IgD-negative memory B cell (primary cell): Measurements from ENCODE around the gene SSH2. TPM values are rescaled to one million over a fixed set of nuclear protein-coding genes. Genes with fewer than 3 reads are reported as not detected.
"Not testable (repeated sequence)": the region's sequence is repeated elsewhere in the genome, so short reads cannot be mapped to it uniquely, and the experiment has no call there.

Source experiments
- H3K27ac Mint-ChIP-seq, 3 donors: one replicate each; pipeline ENCODE4 v1.8.0; 2020 to 2022; ENCODE audit warnings: mild to moderate bottlenecking in 3 of 3, mixed read lengths in 3 of 3, moderate library complexity in 1 of 3
- H3K27me3 Mint-ChIP-seq: one replicate; pipeline ENCODE4 v1.8.0; 2021; ENCODE audit warnings: mixed read lengths
- H3K36me3 Mint-ChIP-seq: one replicate; pipeline ENCODE4 v1.8.0; 2020; ENCODE audit warnings: mild to moderate bottlenecking, mixed read lengths
- H3K4me1 Mint-ChIP-seq, 3 donors: one replicate each; pipeline ENCODE4 v1.8.0; 2020 to 2022; ENCODE audit warnings: mixed read lengths in 3 of 3, mild to moderate bottlenecking in 1 of 3
- H3K4me3 Mint-ChIP-seq, 4 donors: one replicate each; pipeline ENCODE4 v1.8.0; 2020 to 2022; ENCODE audit warnings: mild to moderate bottlenecking in 4 of 4, mixed read lengths in 4 of 4, moderate library complexity in 3 of 4
- H3K9me3 Mint-ChIP-seq, 3 donors: one replicate each; pipeline ENCODE4 v1.8.0; 2020 to 2021; ENCODE audit warnings: mixed read lengths in 3 of 3, mild to moderate bottlenecking in 1 of 3
- polyA plus RNA-seq: library from polyadenylated mRNA; unstranded; fragments of 300-500 nt; fragmentation: Illumina TruSeq; gene quantifications from one replicate; pipeline ENCODE4 v1.2.3, GENCODE V29; 2021

The SSH2 gene, protein sequence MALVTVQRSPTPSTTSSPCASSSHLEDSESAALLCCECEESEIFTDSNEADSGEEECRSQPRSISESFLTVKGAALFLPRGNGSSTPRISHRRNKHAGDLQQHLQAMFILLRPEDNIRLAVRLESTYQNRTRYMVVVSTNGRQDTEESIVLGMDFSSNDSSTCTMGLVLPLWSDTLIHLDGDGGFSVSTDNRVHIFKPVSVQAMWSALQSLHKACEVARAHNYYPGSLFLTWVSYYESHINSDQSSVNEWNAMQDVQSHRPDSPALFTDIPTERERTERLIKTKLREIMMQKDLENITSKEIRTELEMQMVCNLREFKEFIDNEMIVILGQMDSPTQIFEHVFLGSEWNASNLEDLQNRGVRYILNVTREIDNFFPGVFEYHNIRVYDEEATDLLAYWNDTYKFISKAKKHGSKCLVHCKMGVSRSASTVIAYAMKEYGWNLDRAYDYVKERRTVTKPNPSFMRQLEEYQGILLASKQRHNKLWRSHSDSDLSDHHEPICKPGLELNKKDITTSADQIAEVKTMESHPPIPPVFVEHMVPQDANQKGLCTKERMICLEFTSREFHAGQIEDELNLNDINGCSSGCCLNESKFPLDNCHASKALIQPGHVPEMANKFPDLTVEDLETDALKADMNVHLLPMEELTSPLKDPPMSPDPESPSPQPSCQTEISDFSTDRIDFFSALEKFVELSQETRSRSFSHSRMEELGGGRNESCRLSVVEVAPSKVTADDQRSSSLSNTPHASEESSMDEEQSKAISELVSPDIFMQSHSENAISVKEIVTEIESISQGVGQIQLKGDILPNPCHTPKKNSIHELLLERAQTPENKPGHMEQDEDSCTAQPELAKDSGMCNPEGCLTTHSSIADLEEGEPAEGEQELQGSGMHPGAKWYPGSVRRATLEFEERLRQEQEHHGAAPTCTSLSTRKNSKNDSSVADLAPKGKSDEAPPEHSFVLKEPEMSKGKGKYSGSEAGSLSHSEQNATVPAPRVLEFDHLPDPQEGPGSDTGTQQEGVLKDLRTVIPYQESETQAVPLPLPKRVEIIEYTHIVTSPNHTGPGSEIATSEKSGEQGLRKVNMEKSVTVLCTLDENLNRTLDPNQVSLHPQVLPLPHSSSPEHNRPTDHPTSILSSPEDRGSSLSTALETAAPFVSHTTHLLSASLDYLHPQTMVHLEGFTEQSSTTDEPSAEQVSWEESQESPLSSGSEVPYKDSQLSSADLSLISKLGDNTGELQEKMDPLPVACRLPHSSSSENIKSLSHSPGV (N-terminal part only)
- 51.6 TPM for polyA plus RNA-seq

DNA sequence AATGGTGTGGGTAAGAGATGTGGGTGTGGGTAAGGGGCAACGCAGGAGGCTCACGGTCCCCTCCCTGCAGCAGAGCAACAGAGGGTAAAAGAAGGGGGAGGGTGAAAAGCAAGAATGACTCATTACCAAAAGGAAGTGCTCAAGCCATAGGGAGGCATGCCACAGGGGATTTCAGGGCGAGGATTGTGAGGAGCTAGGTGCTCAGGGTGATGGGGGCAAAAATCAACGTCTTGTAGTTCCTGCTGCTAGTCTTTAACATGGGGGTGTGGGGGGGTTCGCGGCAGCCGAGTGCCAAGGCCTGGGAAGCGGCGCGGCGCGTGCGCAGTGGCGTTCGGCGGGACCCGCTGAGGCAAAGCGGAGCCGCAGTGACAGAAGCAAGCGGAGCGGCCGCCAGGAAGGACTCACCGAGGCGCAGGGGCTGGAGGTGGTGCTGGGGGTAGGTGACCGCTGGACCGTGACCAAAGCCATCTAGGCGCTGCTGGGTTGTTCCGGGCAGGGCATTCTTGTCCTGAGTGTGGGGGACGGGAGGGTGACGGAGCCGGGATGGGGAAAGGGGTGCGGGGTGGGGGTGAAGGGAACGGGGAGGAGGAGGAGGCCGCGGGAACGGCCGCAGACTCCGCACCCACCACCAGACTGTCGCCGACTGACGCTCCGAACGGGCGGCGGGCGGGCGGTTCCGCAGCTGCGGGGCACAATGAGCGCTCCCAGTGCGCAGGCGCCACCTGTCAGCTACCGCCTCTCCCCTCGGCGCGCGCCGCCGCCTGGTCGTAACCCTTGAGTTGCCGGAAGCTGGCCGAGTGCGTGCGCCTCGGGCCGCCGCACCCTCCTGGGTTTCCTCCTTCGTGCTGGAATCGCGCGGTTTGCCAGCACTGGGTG lies at the start of gene SSH2:
TSS of gene SSH2 (minus strand) at position 696 of the 876 bp plus-strand sequence. CDS start at position 468, 228 bp downstream.
- H3K4me1 Mint-ChIP-seq, result peaks cover 13 to 28% (median 24%) of the 10 kb centered on the region in 3 donors
- no peak within 1 kb of the TSS for H3K4me3 Mint-ChIP-seq
- H3K36me3 Mint-ChIP-seq, result peaks cover 2% of the 10 kb centered on the region
- no peak within 1 kb of the TSS for H3K27ac Mint-ChIP-seq
- H3K27me3 Mint-ChIP-seq, result no peaks in the 10 kb centered on the region
- no peaks in the 10 kb centered on the region for H3K9me3 Mint-ChIP-seq

DNA sequence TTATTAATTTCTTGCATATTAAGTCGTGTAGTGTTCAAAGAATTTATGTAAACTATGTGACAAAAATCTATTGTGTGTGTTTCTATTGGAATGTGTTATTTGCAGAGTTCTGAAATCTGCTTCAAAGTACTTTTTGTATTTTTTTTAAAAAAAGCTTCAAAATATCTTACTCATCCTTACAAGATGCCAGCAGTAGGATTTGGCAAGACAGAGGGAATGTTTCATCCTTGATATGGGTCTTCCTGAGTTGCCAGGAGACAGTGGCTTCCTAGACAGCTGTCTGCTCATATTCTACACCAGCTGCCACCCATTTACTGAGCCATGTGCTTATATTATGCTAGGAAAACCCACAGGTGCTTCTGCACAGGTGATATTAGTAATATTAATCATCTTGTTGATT lies 47.8 kb upstream of the SSH2 start:
- Mint-ChIP-seq H3K4me1 (no peaks in the 10 kb centered on the region), H3K27me3 (peaks cover 2% of the 10 kb centered on the region), H3K36me3 (no peaks in the 10 kb centered on the region), H3K4me3 (no peak overlapping the region), H3K9me3 (no peaks in the 10 kb centered on the region), H3K27ac (no peak overlapping the region)

DNA sequence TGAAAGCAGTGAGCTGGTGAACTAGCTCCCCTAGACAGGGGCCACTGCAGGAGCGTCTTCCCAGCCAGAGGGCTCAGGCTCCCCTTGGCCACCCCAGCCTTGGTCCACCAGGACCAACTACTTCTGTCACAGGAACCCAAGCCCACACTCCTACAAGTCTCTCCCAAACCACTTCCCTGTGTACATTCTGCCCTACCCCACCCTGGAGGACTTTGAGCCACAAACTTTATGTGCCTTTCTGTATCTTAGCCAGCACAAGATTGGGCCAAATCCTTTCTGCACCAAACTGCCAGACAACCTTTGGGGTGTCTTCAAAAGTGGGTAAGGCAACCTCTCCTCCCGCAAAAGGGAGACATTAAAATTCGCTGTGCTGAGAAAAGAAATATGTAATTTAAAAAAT lies 43.0 kb upstream of the SSH2 start:
- no peaks in the 10 kb centered on the region for H3K4me1 Mint-ChIP-seq
- peaks cover 2% of the 10 kb centered on the region for H3K27me3 Mint-ChIP-seq
- H3K4me3 Mint-ChIP-seq, result no peak overlapping the region
- H3K27ac Mint-ChIP-seq, result no peak overlapping the region
- no peaks in the 10 kb centered on the region for H3K9me3 Mint-ChIP-seq
- H3K36me3 Mint-ChIP-seq, result no peaks in the 10 kb centered on the region

DNA sequence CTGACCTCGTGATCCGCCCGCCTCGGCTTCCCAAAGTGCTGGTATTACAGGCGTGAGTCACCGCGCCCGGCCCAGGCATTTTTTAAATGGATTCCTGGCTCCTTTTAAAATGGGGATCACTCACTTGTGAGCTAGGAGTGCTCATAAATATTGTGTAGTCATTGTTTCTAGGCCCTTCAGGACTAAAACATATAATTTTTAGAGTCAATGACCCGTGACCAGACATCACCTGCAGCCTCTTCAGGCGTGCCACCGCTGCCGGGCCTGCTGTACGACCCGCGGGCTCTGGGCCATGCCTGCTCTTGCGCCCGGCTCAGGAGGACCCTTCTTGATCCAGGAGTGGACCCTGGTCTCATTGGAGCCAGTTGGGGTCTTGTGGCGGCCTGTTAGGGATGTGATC lies 42.2 kb upstream of the SSH2 start:
- H3K4me1 Mint-ChIP-seq, result no peaks in the 10 kb centered on the region
- peaks cover 2% of the 10 kb centered on the region for H3K27me3 Mint-ChIP-seq

DNA sequence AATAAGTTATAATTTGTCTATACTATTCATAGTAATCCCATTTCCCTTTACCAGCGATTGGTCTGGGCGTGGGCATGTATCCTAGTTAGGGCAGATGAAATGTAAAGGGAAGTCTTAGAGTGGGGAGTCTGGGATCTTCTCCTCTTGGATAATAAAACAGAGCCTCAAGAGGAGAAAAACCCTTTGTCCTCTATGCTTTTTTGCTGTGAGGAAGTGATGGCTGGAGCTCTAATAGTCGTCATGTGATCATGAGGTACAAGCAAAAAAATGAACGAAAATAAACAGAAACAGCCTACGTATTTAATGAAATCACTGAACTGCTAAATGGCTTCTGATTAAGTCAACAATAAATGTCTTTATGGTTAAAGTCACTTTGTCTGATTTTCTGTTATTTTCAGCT lies 38.2 kb upstream of the SSH2 start:
- Mint-ChIP-seq H3K36me3 (no peaks in the 10 kb centered on the region), H3K4me3 (no peak overlapping the region), H3K9me3 (peaks cover 0 to 4% (median 0%) of the 10 kb centered on the region in 3 donors), H3K27me3 (no peaks in the 10 kb centered on the region), H3K4me1 (no peaks in the 10 kb centered on the region), H3K27ac (no peak overlapping the region)

More for the DNA sequence above, 42.2 kb upstream of the SSH2 start:
- Mint-ChIP-seq H3K36me3 (no peaks in the 10 kb centered on the region), H3K27ac (no peak overlapping the region), H3K9me3 (no peaks in the 10 kb centered on the region), H3K4me3 (no peak overlapping the region)

DNA sequence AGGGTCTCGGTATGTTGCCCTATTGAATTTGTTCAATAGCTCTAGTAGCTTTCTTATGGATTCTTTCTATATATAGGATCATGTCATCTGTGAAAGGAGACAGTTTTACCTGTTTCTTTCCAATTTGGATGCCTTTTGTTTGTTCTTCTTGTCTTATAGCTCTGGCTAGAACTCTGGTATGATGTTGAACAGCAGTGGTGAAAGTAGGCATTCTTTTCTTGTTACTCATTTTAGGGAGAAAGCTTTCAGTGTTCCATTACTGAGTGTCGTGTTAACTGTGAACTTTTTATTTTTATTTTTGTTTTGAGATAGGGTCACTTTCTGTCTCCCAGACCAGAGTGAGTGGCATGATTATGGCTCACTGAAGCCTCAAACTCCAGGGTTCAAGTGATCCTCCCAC lies 32.6 kb upstream of the SSH2 start:
- Mint-ChIP-seq H3K36me3 (peaks cover 2% of the 10 kb centered on the region), H3K4me1 (no peaks in the 10 kb centered on the region), H3K9me3 (peaks cover 0 to 4% (median 0%) of the 10 kb centered on the region in 3 donors), H3K4me3 (no peak overlapping the region), H3K27me3 (no peaks in the 10 kb centered on the region), H3K27ac (no peak overlapping the region)

DNA sequence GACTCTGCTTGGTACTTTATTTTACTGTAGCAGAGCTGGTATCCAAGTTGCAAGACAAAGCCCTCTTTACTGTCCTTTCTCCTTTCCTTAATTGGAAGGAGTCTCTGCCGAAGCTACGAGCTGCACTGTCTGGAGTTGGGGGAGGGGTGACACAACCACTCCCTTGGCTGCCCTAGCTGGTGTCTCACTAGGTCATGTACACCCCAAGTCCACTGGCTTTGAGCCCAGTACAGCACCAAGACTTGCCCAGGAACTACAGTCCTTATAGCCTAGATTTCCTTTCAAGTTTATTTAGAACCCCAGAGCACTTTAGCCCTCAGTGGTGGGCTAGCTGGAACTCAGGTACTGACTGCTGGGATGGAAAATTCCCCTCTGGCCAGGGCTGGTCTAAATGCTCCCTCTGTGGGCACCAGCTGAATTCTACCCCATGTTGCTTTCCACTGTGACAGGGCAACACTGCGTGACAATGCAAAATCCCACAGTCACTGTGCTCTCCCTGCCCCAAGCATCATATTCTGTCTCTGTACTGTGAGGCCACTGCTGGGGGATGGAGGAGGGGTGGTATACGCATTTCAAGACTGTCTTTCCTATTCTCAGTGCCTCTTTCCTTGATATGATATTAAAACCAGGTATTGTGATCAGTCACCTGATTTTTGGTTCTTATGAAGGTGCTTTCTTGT lies 29.8 kb upstream of the SSH2 start:
- no peaks in the 10 kb centered on the region for H3K27me3 Mint-ChIP-seq
- H3K9me3 Mint-ChIP-seq, result peaks cover 3 to 9% (median 7%) of the 10 kb centered on the region in 3 donors
- peaks cover 2% of the 10 kb centered on the region for H3K36me3 Mint-ChIP-seq
- no peak overlapping the region for H3K4me3 Mint-ChIP-seq
- H3K27ac Mint-ChIP-seq, result no peak overlapping the region
- H3K4me1 Mint-ChIP-seq, result no peaks in the 10 kb centered on the region

DNA sequence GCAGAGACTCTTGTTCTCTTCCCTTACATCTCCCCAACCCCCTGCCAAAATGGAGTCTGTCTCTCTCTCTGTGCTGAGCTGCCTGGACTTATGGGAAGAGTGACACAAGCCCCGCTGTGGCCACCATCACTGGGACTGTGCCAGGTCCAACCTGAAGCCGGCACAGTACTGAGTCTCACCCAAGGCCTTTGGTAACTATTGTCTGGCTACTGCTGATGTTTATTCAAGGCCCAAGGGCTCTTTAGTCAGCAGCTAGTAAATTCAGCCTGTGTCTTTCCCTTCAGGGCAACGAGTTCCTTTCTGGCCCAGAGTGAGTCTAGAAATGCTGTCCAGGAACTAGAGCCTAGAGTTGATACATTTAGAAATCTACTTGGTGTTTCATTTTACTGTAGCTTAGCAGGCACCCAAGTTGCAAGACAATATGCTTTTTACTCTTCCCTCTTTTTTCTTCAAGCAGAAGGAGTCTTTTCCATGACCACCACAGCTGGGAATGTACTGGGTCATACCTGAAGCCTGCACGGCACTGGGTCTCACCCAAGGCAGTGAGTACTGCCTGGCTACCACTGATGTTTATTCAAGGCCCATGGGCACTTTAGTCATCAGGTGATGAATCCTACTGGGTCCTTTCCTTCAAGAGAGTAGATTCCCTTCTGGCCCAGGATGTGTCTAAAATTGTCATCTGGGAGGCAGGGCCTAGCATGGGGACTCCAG lies 29.1 kb upstream of the SSH2 start:
- peaks cover 3 to 11% (median 6%) of the 10 kb centered on the region in 3 donors for H3K9me3 Mint-ChIP-seq
- no peaks in the 10 kb centered on the region for H3K4me1 Mint-ChIP-seq
- no peak overlapping the region for H3K4me3 Mint-ChIP-seq

DNA sequence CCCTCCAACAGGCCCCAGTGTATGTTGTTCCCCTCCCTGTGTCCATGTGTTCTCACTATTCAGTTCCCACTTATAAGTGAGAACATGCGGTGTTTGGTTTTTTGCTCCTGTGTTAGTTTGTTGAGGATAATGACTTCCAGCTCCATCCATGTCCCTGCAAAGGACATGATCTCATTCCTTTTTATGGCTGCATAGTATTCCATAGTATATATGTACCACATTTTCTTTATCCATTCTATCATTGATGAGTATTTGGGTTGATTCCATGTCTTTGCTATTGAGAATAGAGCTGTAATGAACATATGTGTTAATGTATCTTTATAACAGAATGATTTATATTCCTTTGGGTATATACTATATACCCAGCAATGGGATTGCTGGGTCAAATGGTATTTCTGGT lies 27.5 kb upstream of the SSH2 start:
- not testable (repeated sequence) for H3K36me3 Mint-ChIP-seq, H3K4me3 Mint-ChIP-seq, H3K27me3 Mint-ChIP-seq, H3K4me1 Mint-ChIP-seq, H3K27ac Mint-ChIP-seq
- peaks cover 6 to 14% (median 14%) of the 10 kb centered on the region in 3 donors for H3K9me3 Mint-ChIP-seq

More for the DNA sequence above, 29.1 kb upstream of the SSH2 start:
- no peak overlapping the region for H3K27ac Mint-ChIP-seq
- H3K36me3 Mint-ChIP-seq, result peaks cover 2% of the 10 kb centered on the region
- H3K27me3 Mint-ChIP-seq, result no peaks in the 10 kb centered on the region

DNA sequence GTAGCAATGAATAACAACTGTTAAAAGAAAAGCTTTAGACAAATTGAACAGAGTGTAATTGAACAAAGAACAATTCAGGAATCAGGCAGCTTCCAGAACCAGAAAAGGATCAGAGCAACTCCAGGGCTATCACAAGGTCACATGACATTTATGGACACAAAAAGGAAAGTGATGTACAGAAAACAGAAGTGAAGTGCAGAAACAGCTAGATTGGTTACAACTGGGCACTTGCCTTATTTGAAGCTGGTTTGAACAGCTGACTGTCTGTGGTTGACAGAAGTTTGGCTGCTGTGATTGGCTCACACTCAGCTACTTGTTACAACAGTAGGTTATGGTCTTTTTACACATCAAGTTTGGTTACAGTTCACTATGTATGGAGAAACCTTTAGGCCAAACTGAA lies 26.2 kb upstream of the SSH2 start:
- Mint-ChIP-seq H3K9me3 (peaks cover 6 to 14% (median 14%) of the 10 kb centered on the region in 3 donors), H3K4me3 (no peak overlapping the region)

DNA sequence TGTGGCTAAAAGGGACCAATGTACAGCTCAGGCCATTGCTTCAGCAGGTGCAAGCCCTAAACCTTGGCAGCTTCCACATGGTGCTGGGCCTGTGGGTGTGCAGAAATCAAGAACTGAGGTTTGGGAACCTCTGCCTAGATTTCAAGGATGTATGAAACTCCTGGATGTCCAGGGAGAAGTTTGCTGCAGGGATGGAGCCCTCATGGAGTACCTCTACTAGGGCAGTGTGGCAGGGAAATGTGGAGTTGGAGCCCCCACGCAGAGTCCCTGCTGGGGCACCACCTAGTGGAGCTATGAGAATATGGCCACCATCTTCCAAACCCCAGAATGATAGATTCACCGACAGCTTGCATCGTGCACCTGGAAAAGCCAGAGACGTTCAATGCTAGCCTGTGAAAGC lies 24.4 kb upstream of the SSH2 start:
- peaks cover 2% of the 10 kb centered on the region for H3K36me3 Mint-ChIP-seq
- peak overlapping the region in 1 of 3 donors; percentile 27 for H3K27ac Mint-ChIP-seq
- H3K4me3 Mint-ChIP-seq, result no peak overlapping the region
- H3K4me1 Mint-ChIP-seq, result peaks cover 0 to 5% (median 0%) of the 10 kb centered on the region in 3 donors
- peaks cover 6 to 14% (median 14%) of the 10 kb centered on the region in 3 donors for H3K9me3 Mint-ChIP-seq
- no peaks in the 10 kb centered on the region for H3K27me3 Mint-ChIP-seq

More for the DNA sequence above, 26.2 kb upstream of the SSH2 start:
- H3K27me3 Mint-ChIP-seq, result no peaks in the 10 kb centered on the region
- peaks cover 2% of the 10 kb centered on the region for H3K36me3 Mint-ChIP-seq
- H3K4me1 Mint-ChIP-seq, result no peaks in the 10 kb centered on the region
- H3K27ac Mint-ChIP-seq, result no peak overlapping the region

DNA sequence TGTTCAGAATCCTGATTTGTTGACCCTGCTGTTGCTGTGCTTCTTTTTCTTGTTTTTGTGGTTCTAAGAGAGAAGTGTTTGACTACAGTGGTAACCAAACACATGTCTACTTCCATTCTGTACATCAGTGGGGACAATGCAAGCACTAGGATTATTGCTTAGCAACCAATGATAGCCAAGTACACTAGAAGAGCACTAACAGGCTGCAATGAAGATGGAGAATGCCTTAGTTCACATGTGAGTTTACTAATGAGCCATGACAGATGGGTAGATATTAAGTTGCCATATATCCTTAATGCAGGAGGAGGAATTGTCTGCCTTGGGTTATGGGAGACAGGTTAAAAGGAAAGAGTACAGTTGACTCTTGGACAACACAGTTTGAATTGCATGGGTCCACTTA lies 19.7 kb upstream of the SSH2 start:
- H3K4me1 Mint-ChIP-seq, result peaks cover 10 to 20% (median 11%) of the 10 kb centered on the region in 3 donors
- no peak overlapping the region for H3K4me3 Mint-ChIP-seq
- H3K36me3 Mint-ChIP-seq, result no peaks in the 10 kb centered on the region
- H3K9me3 Mint-ChIP-seq, result peaks cover 3 to 10% (median 5%) of the 10 kb centered on the region in 3 donors
- H3K27me3 Mint-ChIP-seq, result no peaks in the 10 kb centered on the region
- peak overlapping the region in 1 of 3 donors; percentile 28 for H3K27ac Mint-ChIP-seq
